H1 (cell line): Measurements from ENCODE around the gene RGS6. TPM values are rescaled to one million over a fixed set of nuclear protein-coding genes. Genes with fewer than 3 reads are reported as not detected.

ENCODE experiments used
- CTCF ChIA-PET: fragments of 300-600 bp; sonication (Branson Sonifier 250); formaldehyde crosslinking; loops from one replicate; lab custom pipeline; 2021; ENCODE audit not compliant: partially characterized antibody; lab: Charles Lee
- POLR2A ChIA-PET: fragments of 300-600 bp; sonication (Branson Sonifier 250); formaldehyde crosslinking; loops from one replicate; lab custom pipeline; 2021; ENCODE audit warnings: inconsistent platforms; ENCODE audit not compliant: partially characterized antibody; lab: Charles Lee
- DNase-seq, 2 experiments: peaks; one replicate each; pipeline versions ENCODE4 v3.0.0 to v3.0.0-alpha.2; 2010 to 2022; ENCODE audit warnings: low spot score in 2 of 2, low read depth in 1 of 2, mixed read lengths in 1 of 2
- FAIRE-seq: peaks from 2 replicates; lab custom pipeline; 2011; peaks lifted over from hg19 to GRCh38; lab: Jason Lieb, UNC
- H2AFZ ChIP-seq: 2 replicates; pipeline ENCODE4 v1.8.1; 2012; ENCODE audit warnings: low read length, inconsistent platforms
- H2AK5ac ChIP-seq: 2 replicates; pipeline ENCODE4 v1.6.1; 2013; ENCODE audit warnings: low read depth, low read length
- H2BK120ac ChIP-seq: replicated peaks from 2 replicates; pipeline ENCODE3; 2013; ENCODE audit warnings: low read depth, low read length, inconsistent platforms
- H2BK12ac ChIP-seq: 2 replicates; pipeline ENCODE4 v1.6.1; 2013; ENCODE audit warnings: low read depth, low read length
- H2BK15ac ChIP-seq: 2 replicates; pipeline ENCODE4 v1.6.1; 2013; ENCODE audit warnings: low read length
- H2BK20ac ChIP-seq: 2 replicates; pipeline ENCODE4 v1.6.1; 2013; ENCODE audit warnings: low read length
- H2BK5ac ChIP-seq: 2 replicates; pipeline ENCODE4 v1.6.1; 2013; ENCODE audit warnings: low read depth, low read length
- H3K14ac ChIP-seq: 2 replicates; pipeline ENCODE4 v1.6.1; 2013; ENCODE audit warnings: inconsistent platforms; ENCODE audit not compliant: insufficient read length
- H3K18ac ChIP-seq: 2 replicates; pipeline ENCODE4 v1.6.1; 2013; ENCODE audit warnings: low read length; ENCODE audit errors: extremely low read depth
- H3K23ac ChIP-seq: 2 replicates; pipeline ENCODE4 v1.6.1; 2013; ENCODE audit warnings: inconsistent platforms; ENCODE audit not compliant: insufficient read length
- H3K23me2 ChIP-seq: 2 replicates; pipeline ENCODE4 v1.6.1; 2013; ENCODE audit warnings: low read depth, low read length
- H3K27ac ChIP-seq: 2 replicates; pipeline ENCODE4 v1.6.1; 2011; ENCODE audit warnings: low read depth, low read length, inconsistent platforms
- H3K27me3 ChIP-seq, 4 experiments: replicated peaks in 1 of 4; 1 replicate in 1 of 4; 2 replicates in 3 of 4; pipeline versions ENCODE4 v1.6.1 to v1.8.1; 2011 to 2013; ENCODE audit warnings: low read length in 3 of 4, mild to moderate bottlenecking in 3 of 4, inconsistent platforms in 2 of 4, mixed read lengths in 2 of 4, moderate library complexity in 1 of 4; ENCODE audit not compliant: control insufficient read depth in 3 of 4, insufficient read depth in 3 of 4; ENCODE audit errors: extremely low read depth in 1 of 4
- H3K36me3 ChIP-seq, 4 experiments: 2 replicates each; pipeline versions ENCODE4 v1.6.1 to v1.8.1; 2011 to 2013; ENCODE audit warnings: mild to moderate bottlenecking in 4 of 4, low read length in 3 of 4, moderate library complexity in 2 of 4, control low read depth in 1 of 4, inconsistent platforms in 1 of 4; ENCODE audit not compliant: insufficient read depth in 4 of 4, control insufficient read depth in 2 of 4
- H3K4ac ChIP-seq: replicated peaks from 2 replicates; pipeline ENCODE3; 2013; ENCODE audit warnings: low read length, low read depth, mixed read lengths, inconsistent platforms; ENCODE audit not compliant: insufficient read length
- H3K4me1 ChIP-seq, 4 experiments: replicated peaks in 1 of 4; 1 replicate in 1 of 4; 2 replicates in 3 of 4; pipeline versions ENCODE4 v1.6.1 to v1.8.1; 2011 to 2013; ENCODE audit warnings: low read length in 3 of 4, inconsistent platforms in 2 of 4, mixed read lengths in 1 of 4; ENCODE audit not compliant: insufficient read depth in 4 of 4, control insufficient read depth in 3 of 4
- H3K4me2 ChIP-seq, 2 experiments: 2 replicates each; pipeline versions ENCODE4 v1.6.1 to v1.8.1; 2011 to 2013; ENCODE audit warnings: low read depth in 2 of 2, low read length in 2 of 2, control low read depth in 1 of 2, inconsistent platforms in 1 of 2, mild to moderate bottlenecking in 1 of 2; ENCODE audit not compliant: insufficient read depth in 1 of 2
- H3K4me3 ChIP-seq, 4 experiments: fragments of 200-600, 300-600 bp in 1 of 4; sonication (generic), shearing (Covaris generic), sonication (Bioruptor Twin) in 1 of 4; 2 replicates each; pipeline versions ENCODE4 v1.5.1 to v1.8.1; 2011 to 2016; ENCODE audit warnings: low read length in 4 of 4, low read depth in 3 of 4, control low read depth in 2 of 4, inconsistent platforms in 2 of 4, mild to moderate bottlenecking in 2 of 4, mixed read lengths in 1 of 4, moderate library complexity in 1 of 4; ENCODE audit not compliant: insufficient read depth in 2 of 4; ENCODE audit errors: extremely low read depth in 1 of 4
- H3K56ac ChIP-seq: replicated peaks from 2 replicates; pipeline ENCODE3; 2013; ENCODE audit warnings: low read depth, mild to moderate bottlenecking, mixed read lengths, low read length, inconsistent platforms; ENCODE audit not compliant: insufficient read length
- H3K79me1 ChIP-seq: 2 replicates; pipeline ENCODE4 v1.6.1; 2013; ENCODE audit warnings: low read depth, low read length, control low read depth
- H3K79me2 ChIP-seq, 2 experiments: 2 replicates each; pipeline versions ENCODE4 v1.6.1 to v1.8.1; 2012 to 2013; ENCODE audit warnings: low read length in 2 of 2, mild to moderate bottlenecking in 2 of 2, inconsistent platforms in 1 of 2; ENCODE audit not compliant: insufficient read depth in 2 of 2, control insufficient read depth in 1 of 2
- H3K9ac ChIP-seq, 4 experiments: replicated peaks in 1 of 4; 1 replicate in 1 of 4; 2 replicates in 3 of 4; pipeline versions ENCODE4 v1.6.1 to v1.8.1; 2011 to 2013; ENCODE audit warnings: low read depth in 3 of 4, low read length in 3 of 4, control low read depth in 2 of 4, mild to moderate bottlenecking in 2 of 4, moderate library complexity in 2 of 4, inconsistent platforms in 1 of 4; ENCODE audit errors: extremely low read depth in 1 of 4
- H3K9me3 ChIP-seq, 2 experiments: 2 replicates each; pipeline versions ENCODE4 v1.6.1 to v1.8.1; 2012 to 2013; ENCODE audit warnings: mild to moderate bottlenecking in 2 of 2, moderate library complexity in 2 of 2, control low read depth in 1 of 2, inconsistent platforms in 1 of 2, low read depth in 1 of 2, low read length in 1 of 2, mixed read lengths in 1 of 2; ENCODE audit not compliant: insufficient read depth in 2 of 2
- H4K20me1 ChIP-seq, 2 experiments: replicated peaks in 1 of 2; 2 replicates each; pipeline versions ENCODE3 to v1.8.1; 2011 to 2013; ENCODE audit warnings: inconsistent platforms in 2 of 2, low read length in 2 of 2, mild to moderate bottlenecking in 1 of 2; ENCODE audit not compliant: insufficient read depth in 2 of 2, control insufficient read depth in 1 of 2
- H4K5ac ChIP-seq: 2 replicates; pipeline ENCODE4 v1.6.1; 2013; ENCODE audit warnings: low read length, low read depth, mixed read lengths, inconsistent platforms; ENCODE audit not compliant: insufficient read length
- H4K8ac ChIP-seq: 2 replicates; pipeline ENCODE4 v1.8.0; 2013; ENCODE audit warnings: mild to moderate bottlenecking, moderate library complexity, low read length, inconsistent platforms; ENCODE audit not compliant: insufficient read depth; ENCODE audit errors: extremely low read depth
- H4K91ac ChIP-seq: replicated peaks from 2 replicates; pipeline ENCODE3; 2013; ENCODE audit warnings: low read length, mixed read lengths, inconsistent platforms; ENCODE audit not compliant: insufficient read length
- ASH2L ChIP-seq: fragments of 200-600, 300-600 bp; sonication (generic); IDR thresholded peaks from one replicate; pipeline ENCODE4 v1.7.1; 2017; ENCODE audit warnings: low read length
- ATF2 ChIP-seq: IDR thresholded peaks from 2 replicates; pipeline ENCODE4 v1.6.1; 2012; ENCODE audit warnings: low read length, inconsistent platforms
- BRCA1 ChIP-seq: IDR thresholded peaks from 2 replicates; pipeline ENCODE4 v1.6.1; 2012; ENCODE audit warnings: low read depth, low read length, improper control_type of control experiment
- CEBPB ChIP-seq: IDR thresholded peaks from 2 replicates; pipeline ENCODE4 v1.6.1; 2012; ENCODE audit warnings: low read depth, low read length
- E2F6 ChIP-seq: IDR thresholded peaks from 2 replicates; pipeline ENCODE4 v1.6.1; 2012; ENCODE audit warnings: inconsistent platforms
- EGR1 ChIP-seq: IDR thresholded peaks from 2 replicates; pipeline ENCODE4 v1.6.1; 2011; ENCODE audit warnings: low read depth, low read length, borderline replicate concordance
- HDAC2 ChIP-seq, 2 experiments: fragments of 300-600 bp in 1 of 2; sonication (generic) in 1 of 2; IDR thresholded peaks; 2 replicates each; pipeline ENCODE4 v1.6.1; 2011 to 2012; ENCODE audit warnings: low read depth in 2 of 2, low read length in 2 of 2, mild to moderate bottlenecking in 2 of 2, moderate library complexity in 2 of 2, borderline replicate concordance in 1 of 2, inconsistent platforms in 1 of 2
- JUND ChIP-seq: IDR thresholded peaks from 2 replicates; pipeline ENCODE4 v1.6.1; 2011; ENCODE audit warnings: mild to moderate bottlenecking, improper control_type of control experiment, low read length
- KDM4A ChIP-seq: IDR thresholded peaks from one replicate; pipeline ENCODE4 v1.7.1; 2012; ENCODE audit warnings: low read depth, mild to moderate bottlenecking, moderate library complexity, low read length, inconsistent platforms; ENCODE audit not compliant: severe bottlenecking
- RFX5 ChIP-seq: IDR thresholded peaks from 2 replicates; pipeline ENCODE4 v1.6.1; 2011; ENCODE audit warnings: low read depth, low read length, improper control_type of control experiment, borderline replicate concordance
- SIN3A ChIP-seq, 2 experiments: IDR thresholded peaks in 1 of 2; conservative IDR thresholded peaks in 1 of 2; 2 replicates each; pipeline ENCODE4 v1.6.1; 2011 to 2012; ENCODE audit warnings: low read length in 2 of 2, improper control_type of control experiment in 1 of 2, low read depth in 1 of 2, mild to moderate bottlenecking in 1 of 2
- SP1 ChIP-seq: IDR thresholded peaks from 2 replicates; pipeline ENCODE4 v1.6.1; 2011; ENCODE audit warnings: low read depth, low read length
- WGBS, 2 experiments: shearing (Covaris generic) in 1 of 2; methylation state at CpG; one replicate each; pipeline versions ENCODE4 v1.1.6 to v1.1.7; 2013 to 2015; ENCODE audit warnings: low lambda C conversion rate in 2 of 2, mixed read lengths in 2 of 2, inconsistent platforms in 1 of 2, low coverage in 1 of 2, missing lambda C conversion rate in 1 of 2; ENCODE audit not compliant: insufficient replicate concordance in 2 of 2, insufficient coverage in 1 of 2, insufficient read length in 1 of 2; ENCODE audit errors: extremely low coverage in 1 of 2, missing lambda C conversion rate in 1 of 2; 5-methylcytosine and 5-hydroxymethylcytosine counted together
- polyA plus RNA-seq, 7 experiments: library from polyadenylated mRNA; depleted of rRNA in 3 of 7; stranded (reverse) in 5 of 7; unstranded in 2 of 7; fragments of >200 nt in 5 of 7; fragments of 200-250 nt in 2 of 7; gene quantifications; 1 replicate in 5 of 7; 2 replicates in 1 of 7; 4 replicates in 1 of 7; pipeline versions ENCODE4 v1.2.1 to v1.2.3, GENCODE V29; 2011 to 2013; ENCODE audit warnings: missing spikeins in 2 of 7, mixed read lengths in 2 of 7
- total RNA-seq: library from RNA; stranded (reverse); fragmentation: NEBNext Ultra II Directional; extraction: Animal tissue kit (Norgen Biotek cat#: 25700); gene quantifications from 2 replicates; pipeline ENCODE4 v1.2.1, GENCODE V29; 2021

RGS6 gene
- total and polyA plus RNA-seq, 2 of the 8 experiments (the other 6 are each of a cell fraction or from before 2014, with no cell fraction given): 0.26 to 1.1 TPM

- Histone ChIP-seq H3K9me3 (peaks cover 0 to 4% of the 10 kb centered on the region in 2 experiments; a peak in 1 of 4 replicates), H2BK20ac (no peak overlapping the region), H3K9ac (no peak overlapping the region), H2BK15ac (no peak overlapping the region), H3K4me2 (no peak overlapping the region), H4K5ac (no peak overlapping the region), H3K79me1 (no peaks in the 10 kb centered on the region), H3K18ac (no peak overlapping the region), H2BK120ac (no peak overlapping the region), H3K23me2 (no peaks in the 10 kb centered on the region), H3K4ac (no peak overlapping the region), H4K20me1 (no peaks in the 10 kb centered on the region), H3K23ac (no peak overlapping the region), H4K8ac (0 out of 2 replicates have a peak overlapping the region, but pooled peaks have one; percentile 76), H4K91ac (no peak overlapping the region), H3K14ac (no peak overlapping the region), H2BK5ac (no peak overlapping the region), H2AK5ac (no peak overlapping the region), H3K4me3 (no peak overlapping the region), H3K4me1 (peaks cover 0 to 5% (median 3%) of the 10 kb centered on the region in 4 experiments; a peak in 4 of 7 replicates), H3K27me3 (no peaks in the 10 kb centered on the region), H3K56ac (no peak overlapping the region), H2BK12ac (no peak overlapping the region), H2AFZ (no peak overlapping the region), H3K79me2 (no peaks in the 10 kb centered on the region), H3K36me3 (no peaks in the 10 kb centered on the region), H3K27ac (no peak overlapping the region)
- WGBS, 2 experiments: 91% methylated on average over 8 of the region's 8 CpGs; no CpG with 5 or more reads in 1 of the 2 experiments
- FAIRE-seq: no peak
- ChIA-PET CTCF (interaction anchor here (0.5 to 1.1 kb wide), 2 partner anchors 17 to 1249 kb away, joined by 3 read pairs; no protein-coding TSS in a partner anchor), POLR2A (no interaction called here)
- no peak for DNase-seq
- no peak for TF ChIP-seq BRCA1
- no peak for TF ChIP-seq SP1
- TF ChIP-seq JUND: no peak
- no peak for TF ChIP-seq ASH2L
- TF ChIP-seq HDAC2 (IDR thresholded peaks at IDR 0.05; ENCODE audit: borderline replicate concordance in 1 of 2, low read depth in 2 of 2, low read length in 2 of 2): no peak
- no peak for TF ChIP-seq CEBPB
- TF ChIP-seq RFX5: no peak
- no peak for TF ChIP-seq E2F6
- no peak for TF ChIP-seq EGR1
- TF ChIP-seq SIN3A (conservative IDR thresholded peaks at IDR 0.05 in 1 of 2, IDR thresholded peaks at IDR 0.05 in 1 of 2; ENCODE audit: low read depth in 1 of 2, low read length in 2 of 2): no peak
- TF ChIP-seq KDM4A: no peak
- TF ChIP-seq ATF2: no peak
These were observed 546.3 kb downstream of the RGS6 start for GRCh38 chr14:72478471-72478893.
